HG02885 (cell line): ENCODE data around the gene SVBP.

Experiments used
- ATAC-seq: cut with Tn5 transposase; IDR thresholded peaks from one replicate; pipeline ENCODE4 v1.9.1; 2021; ENCODE audit warnings: mild to moderate bottlenecking; ENCODE audit not compliant: unreplicated experiment, poor library complexity

The SVBP gene

GRCh38 chr1:42807056-42807668, 10.0 kb downstream of the SVBP start:
- ATAC-seq, result no peak

GRCh38 chr1:42806593-42806992, 10.6 kb downstream of the SVBP start:
- no peak for ATAC-seq

GRCh38 chr1:42806171-42806570, 11.0 kb downstream of the SVBP start:
- ATAC-seq, result no peak

GRCh38 chr1:42801832-42802473, 15.2 kb downstream of the SVBP start:
- ATAC-seq, result no peak

- ATAC-seq, result no peak
Observed at GRCh38 chr1:42797979-42798378, 19.2 kb downstream of the SVBP start.

- no peak for ATAC-seq
Observed at GRCh38 chr1:42797414-42797813, 19.8 kb downstream of the SVBP start.

- no peak for ATAC-seq
Observed at GRCh38 chr1:42793824-42794223, 23.4 kb downstream of the SVBP start.

- ATAC-seq, result no peak
Observed at GRCh38 chr1:42788021-42788420, 29.2 kb downstream of the SVBP start.

GRCh38 chr1:42786097-42786496, 31.1 kb downstream of the SVBP start:
- ATAC-seq, result no peak

- no peak for ATAC-seq
Observed at GRCh38 chr1:42784946-42785693, 32.1 kb downstream of the SVBP start, which contains the start of gene TMEM269. Gene TMEM269 (plus strand): TSS chr1:42784991. CDS start chr1:42789894, 4,903 bp downstream.

- no peak for ATAC-seq
Observed at GRCh38 chr1:42784547-42784945, 32.7 kb downstream of the SVBP start.

GRCh38 chr1:42783092-42783491, 34.1 kb downstream of the SVBP start:
- ATAC-seq, result no peak

- no peak for ATAC-seq
Observed at GRCh38 chr1:42780176-42780575, 37.0 kb downstream of the SVBP start.

- ATAC-seq, result no peak
Observed at GRCh38 chr1:42779725-42780124, 37.5 kb downstream of the SVBP start.

GRCh38 chr1:42777852-42778251, 39.3 kb downstream of the SVBP start:
- no peak for ATAC-seq

- no peak for ATAC-seq
Observed at GRCh38 chr1:42776502-42776901, 40.7 kb downstream of the SVBP start.

GRCh38 chr1:42774928-42775526, 42.2 kb downstream of the SVBP start:
- ATAC-seq, result no peak

GRCh38 chr1:42773420-42773819, 43.8 kb downstream of the SVBP start:
- no peak for ATAC-seq

GRCh38 chr1:42769811-42770210, 47.4 kb downstream of the SVBP start:
- ATAC-seq, result no peak

GRCh38 chr1:42768172-42768571, 49.0 kb downstream of the SVBP start:
- ATAC-seq, result no peak

GRCh38 chr1:42767510-42768000, 49.6 kb downstream of the SVBP start:
- ATAC-seq, result no peak
